GM18873 (cell line): ENCODE data around the gene FSIP1.

ENCODE experiments used
- ATAC-seq: cut with Tn5 transposase; IDR thresholded peaks from one replicate; pipeline ENCODE4 v1.9.1; 2021; ENCODE audit warnings: mild to moderate bottlenecking, moderate library complexity, moderate number of reproducible peaks; ENCODE audit not compliant: unreplicated experiment, low FRiP score

Gene FSIP1

DNA sequence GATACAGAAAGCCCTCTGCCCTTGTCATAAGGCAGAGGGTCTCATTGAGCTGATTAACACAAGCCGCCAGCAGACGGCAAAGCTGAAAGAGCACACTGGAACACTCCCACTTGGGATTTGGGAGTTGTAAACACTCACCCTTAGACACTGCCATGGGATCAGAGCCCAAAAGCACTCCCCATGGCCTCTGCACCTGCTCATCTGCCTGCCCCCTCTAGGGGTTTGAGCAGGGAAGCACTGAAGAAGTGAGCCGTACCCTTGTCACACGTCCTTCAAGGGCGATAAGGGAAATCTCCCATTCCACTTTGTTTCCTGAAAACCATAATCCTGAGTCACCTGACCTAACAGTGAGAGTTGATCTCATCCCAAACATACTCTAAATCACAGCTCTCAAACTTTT, 14.7 kb downstream of the FSIP1 start:
- ATAC-seq, result no peak

GRCh38 chr15:39761006-39761405, 21.6 kb downstream of the FSIP1 start:
- no peak for ATAC-seq

DNA sequence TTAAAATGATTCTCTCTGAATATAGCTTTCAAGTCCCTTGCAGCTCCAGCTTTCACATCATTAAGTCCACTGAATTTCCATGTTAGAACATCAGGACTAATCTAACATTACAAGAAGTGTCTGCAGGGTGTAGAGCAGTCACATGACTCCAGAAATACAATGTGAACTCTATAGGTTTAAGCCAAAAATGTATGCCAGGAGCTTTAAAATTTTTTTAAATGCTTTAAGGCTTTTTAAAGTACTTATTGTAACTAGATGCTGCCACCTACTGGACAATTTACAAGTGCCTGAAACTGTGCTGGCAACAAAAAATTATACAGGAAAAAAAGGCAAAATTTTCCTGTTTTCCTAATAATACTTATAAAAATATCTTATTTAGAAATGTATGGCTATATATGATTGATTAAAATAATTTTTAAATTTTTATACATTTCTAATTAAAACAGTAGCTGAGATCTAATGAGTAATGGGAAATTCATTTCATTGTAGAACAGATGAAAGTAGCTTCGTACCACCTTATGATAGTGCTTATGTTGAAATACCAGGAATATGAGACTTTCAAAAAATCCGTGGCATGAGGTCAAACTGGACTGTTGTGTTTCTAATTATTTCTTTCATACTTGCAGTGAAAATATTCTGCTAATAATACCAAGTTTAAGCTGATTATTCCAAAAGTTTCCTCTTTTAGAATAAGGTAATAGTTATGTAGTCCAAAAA, 25.7 kb downstream of the FSIP1 start:
- no peak for ATAC-seq

DNA sequence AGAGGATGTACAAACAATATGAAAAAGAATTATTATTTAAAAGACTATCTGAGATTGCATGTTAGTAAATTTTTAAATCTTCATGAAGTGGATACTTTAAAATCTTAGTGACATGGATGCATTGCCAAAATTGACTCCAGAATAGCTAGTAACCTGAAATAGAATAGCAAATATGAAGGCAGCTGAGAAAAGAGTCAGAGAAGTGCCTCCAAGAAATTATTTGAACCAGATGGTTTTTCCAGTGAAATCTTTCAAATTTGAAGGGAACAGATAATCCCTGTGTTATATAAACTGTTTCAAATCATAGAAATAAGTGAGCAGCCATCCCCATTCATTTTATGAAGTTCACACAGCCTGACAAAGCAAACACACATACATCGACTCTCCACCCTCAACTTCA, 29.6 kb downstream of the FSIP1 start:
- no peak for ATAC-seq

- no peak for ATAC-seq
Observed at GRCh38 chr15:39752246-39752645, 30.4 kb downstream of the FSIP1 start.

DNA sequence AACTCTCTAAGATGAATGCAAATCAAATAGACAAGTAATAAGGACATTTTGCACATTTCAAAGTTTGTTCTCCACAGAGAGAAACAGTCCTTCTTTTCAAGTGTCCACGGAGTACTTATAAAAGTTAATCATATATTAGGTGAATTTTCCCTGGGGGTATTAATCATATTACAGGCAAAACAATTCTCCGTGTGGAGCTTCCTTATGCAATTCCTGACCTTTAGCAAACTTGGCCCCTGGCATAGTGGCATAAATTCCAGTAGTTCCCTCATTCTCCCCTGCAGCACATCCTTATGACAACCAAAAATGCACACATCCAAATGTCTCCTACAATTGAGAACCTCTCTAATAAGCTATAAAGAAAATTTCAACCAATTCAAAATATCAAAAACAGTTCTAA, 34.4 kb downstream of the FSIP1 start:
- ATAC-seq, result no peak

DNA sequence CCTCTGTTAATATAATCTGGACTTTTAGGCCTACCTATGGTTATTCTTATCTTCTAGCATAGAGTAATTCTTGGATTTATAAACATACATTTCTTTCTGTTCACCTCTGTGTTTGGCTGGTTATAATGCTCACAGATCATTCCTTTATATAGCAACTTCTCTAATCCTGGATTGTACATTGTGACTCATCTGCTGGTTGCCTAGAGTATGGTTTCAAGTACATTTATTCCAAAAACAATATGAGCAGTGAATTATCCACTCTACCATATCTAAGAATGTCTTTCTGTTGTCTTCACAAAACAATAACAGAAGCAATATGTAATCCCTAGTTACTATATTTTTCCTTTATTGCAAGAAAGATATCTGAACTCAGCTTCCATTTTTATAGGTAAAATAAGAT, 35.3 kb downstream of the FSIP1 start:
- ATAC-seq, result no peak

DNA sequence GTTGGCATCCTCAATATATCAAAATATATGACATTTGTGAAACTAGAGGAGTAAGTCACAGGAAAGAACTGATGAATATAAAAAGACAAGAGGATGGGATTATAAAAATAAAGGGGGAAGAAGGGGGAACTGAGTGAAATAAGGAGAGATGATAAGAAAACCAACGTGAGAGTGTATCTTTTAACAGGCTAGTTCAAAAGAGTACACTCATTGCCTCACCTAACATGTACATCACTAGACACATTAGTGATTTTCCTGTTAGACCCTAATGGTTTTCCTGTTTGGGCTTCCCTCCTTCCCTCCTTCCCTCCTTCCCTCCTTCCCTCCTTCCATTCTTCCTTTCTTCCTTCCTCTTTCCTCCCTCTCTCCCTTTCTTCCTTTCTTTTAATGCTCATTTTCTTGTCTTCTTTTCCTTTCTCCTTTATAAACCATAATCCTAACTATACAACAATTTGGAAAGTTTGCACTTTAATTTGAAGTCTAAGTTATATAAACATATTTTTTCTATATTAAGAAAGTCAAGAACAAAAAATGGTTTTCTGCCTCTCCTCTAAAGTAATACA, 35.8 kb downstream of the FSIP1 start:
- ATAC-seq, result no peak

- ATAC-seq, result no peak
Observed at GRCh38 chr15:39746176-39746575, 36.5 kb downstream of the FSIP1 start.

- no peak for ATAC-seq
Observed at GRCh38 chr15:39745415-39745814, 37.2 kb downstream of the FSIP1 start.

DNA sequence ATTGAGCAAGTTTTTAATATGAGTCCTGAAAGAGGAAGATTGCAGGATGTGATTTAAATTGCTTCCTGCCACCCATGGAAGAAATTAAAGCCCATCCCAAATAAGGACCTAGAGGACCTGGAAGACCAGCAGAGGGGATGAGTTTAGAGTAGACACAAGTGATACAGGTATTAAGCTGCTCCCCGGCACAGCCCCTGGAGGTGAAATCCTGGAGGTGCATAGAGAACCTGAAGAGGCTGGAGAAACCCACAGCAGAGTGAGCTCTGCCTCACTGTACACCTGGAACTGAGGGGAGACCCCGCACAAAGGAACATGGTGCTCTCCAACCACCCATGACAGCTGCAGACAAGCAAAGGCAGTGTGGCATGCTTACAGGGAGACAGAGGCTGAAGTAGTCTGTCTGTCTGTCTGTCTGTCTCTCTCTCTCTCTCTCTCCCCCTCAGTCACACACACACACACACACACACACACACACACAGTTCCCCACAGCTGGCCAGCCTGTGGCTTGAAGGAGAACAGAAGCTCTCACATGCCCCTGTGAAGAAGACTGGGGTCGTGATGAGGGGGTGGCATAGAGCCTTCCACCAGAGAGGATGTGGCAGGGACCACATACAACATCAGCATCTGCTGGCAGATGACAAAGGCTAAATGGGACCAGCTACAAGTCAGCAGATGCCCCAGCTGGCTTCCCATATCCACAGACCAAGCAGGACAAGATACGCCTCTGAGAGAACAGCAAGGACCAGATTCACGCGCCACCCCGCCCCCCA, 38.1 kb downstream of the FSIP1 start:
- no peak for ATAC-seq

GRCh38 chr15:39743611-39744010, 39.0 kb downstream of the FSIP1 start:
- no peak for ATAC-seq

GRCh38 chr15:39741258-39741657, 41.4 kb downstream of the FSIP1 start:
- ATAC-seq, result no peak

DNA sequence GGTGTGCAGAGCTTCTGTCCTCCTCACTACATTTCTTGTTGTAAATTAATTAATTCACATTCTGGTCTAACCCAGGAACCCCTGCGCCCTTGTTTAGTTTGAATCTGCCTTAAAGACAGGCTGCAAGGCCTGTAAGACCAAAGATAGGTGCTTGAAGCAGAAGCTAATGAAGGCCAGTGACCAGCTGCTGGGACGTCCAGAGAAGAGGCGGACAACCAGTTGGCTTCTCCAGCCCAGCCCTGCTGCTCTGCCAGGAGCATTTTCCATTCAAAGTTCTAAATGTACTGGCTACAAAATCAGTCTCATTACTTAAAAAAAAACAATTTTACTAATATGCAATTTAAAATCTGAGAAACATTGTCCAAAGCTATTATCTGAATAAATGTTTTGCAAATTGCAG, 43.6 kb downstream of the FSIP1 start:
- no peak for ATAC-seq

DNA sequence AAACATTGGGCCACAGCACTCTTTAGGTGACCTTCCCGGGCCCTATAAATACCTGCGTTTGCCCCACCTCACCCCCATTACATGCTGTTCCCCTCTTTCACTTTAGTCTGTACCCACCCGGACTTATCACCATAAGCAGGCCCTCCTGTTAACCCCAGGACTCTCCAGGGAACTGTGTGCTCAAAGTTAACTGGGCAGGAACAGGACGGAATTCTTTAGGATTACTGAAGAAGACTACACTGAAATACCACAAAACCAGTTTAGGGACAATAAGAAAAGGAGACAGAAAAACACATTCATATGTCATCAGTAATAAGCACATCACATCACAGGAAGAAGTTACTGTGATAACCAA, 45.5 kb downstream of the FSIP1 start:
- ATAC-seq, result no peak

- no peak for ATAC-seq
Observed at GRCh38 chr15:39736412-39737195, 46.0 kb downstream of the FSIP1 start.

DNA sequence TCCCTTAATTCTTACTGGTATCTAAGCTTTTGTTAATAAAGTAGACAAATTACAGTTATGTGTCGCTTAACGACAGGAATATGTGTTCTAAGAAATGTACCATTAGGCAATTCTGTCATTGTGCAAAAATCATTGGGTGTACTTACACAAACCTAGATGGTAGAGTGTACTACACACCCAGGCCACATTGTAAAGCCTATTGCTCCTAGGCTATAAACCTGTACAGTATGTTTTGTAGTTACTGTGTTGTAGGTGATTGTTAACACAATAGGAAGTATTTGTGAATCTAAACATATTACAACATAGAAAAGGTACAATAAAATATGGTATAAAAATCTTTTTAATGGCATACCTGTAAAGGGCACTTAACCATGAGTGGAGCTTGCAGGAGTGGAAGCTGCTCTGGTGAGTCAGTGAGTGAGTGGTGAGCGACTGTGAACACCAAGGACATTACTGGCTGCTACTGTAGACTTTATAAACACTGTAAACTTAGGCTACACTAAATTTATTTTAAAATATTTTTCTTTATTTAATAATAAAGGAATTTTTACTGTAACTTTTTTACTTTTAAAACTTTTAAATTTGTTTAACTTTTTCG, 47.4 kb downstream of the FSIP1 start:
- no peak for ATAC-seq

GRCh38 chr15:39731266-39731665, 51.4 kb downstream of the FSIP1 start:
- no peak for ATAC-seq

GRCh38 chr15:39730552-39730951, 52.1 kb downstream of the FSIP1 start:
- no peak for ATAC-seq

DNA sequence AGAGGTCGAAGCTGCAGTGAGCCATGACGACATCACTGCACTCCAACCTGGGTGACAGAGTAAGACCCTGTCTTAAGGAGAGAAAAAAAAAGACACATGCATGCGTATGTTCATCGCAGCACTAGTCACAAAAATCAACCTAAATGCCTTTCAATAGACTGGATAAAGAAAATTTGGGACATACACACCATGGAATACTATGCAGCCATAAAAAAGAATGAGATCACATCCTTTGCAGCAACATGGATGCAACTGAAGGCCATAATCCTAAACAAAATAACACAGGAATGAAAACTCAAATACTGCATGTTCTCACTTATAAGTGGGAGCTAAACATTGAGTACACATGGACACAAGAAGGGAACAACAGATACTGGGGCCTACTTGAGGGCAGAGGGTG, 53.1 kb downstream of the FSIP1 start:
- ATAC-seq, result no peak

GRCh38 chr15:39728845-39729244, 53.8 kb downstream of the FSIP1 start:
- no peak for ATAC-seq
